ENCODE data around the gene KLF13. TPM values are rescaled to one million over a fixed set of nuclear protein-coding genes. Genes with fewer than 3 reads are reported as not detected.

KLF13 gene
- total RNA-seq, 1 experiment from 2014 or later, result 14.1 TPM

GRCh38 chr15:31385736-31386135, 59.1 kb downstream of the KLF13 start:
- H3K4me1 Mint-ChIP-seq (ENCODE audit: low read depth, unreplicated experiment), result no peaks in the 10 kb centered on the region
- CTCF ChIA-PET, result no interaction called here
- H3K27ac Mint-ChIP-seq (ENCODE audit: unreplicated experiment), result no peak overlapping the region
- H3K4me3 Mint-ChIP-seq (ENCODE audit: low read depth, unreplicated experiment), result no peak overlapping the region
- intact Hi-C loops (cut with micrococcal nuclease; ENCODE audit: unreplicated experiment), result no loop called here
- H3K9me3 Mint-ChIP-seq (ENCODE audit: low read depth, unreplicated experiment), result peaks cover 3% of the 10 kb centered on the region
- no TSS peak for BruUV-seq (replicated peaks)
- H3K27me3 Mint-ChIP-seq (ENCODE audit: unreplicated experiment), result no peaks in the 10 kb centered on the region
- TF ChIP-seq CTCF (IDR thresholded peaks at IDR 0.05; ENCODE audit: unreplicated experiment), result no peak
- no peak for DNase-seq
- no peaks in the 10 kb centered on the region for H3K36me3 Mint-ChIP-seq (ENCODE audit: insufficient read depth, unreplicated experiment)

- no peaks in the 10 kb centered on the region for H3K36me3 Mint-ChIP-seq (ENCODE audit: insufficient read depth, unreplicated experiment)
- DNase-seq, result no peak
- no TSS peak for BruUV-seq (replicated peaks)
- intact Hi-C loops (cut with micrococcal nuclease; ENCODE audit: unreplicated experiment), result no loop called here
- TF ChIP-seq CTCF (IDR thresholded peaks at IDR 0.05; ENCODE audit: unreplicated experiment), result no peak
- H3K27ac Mint-ChIP-seq (ENCODE audit: unreplicated experiment), result no peak overlapping the region
- H3K4me3 Mint-ChIP-seq (ENCODE audit: low read depth, unreplicated experiment), result no peak overlapping the region
- no peaks in the 10 kb centered on the region for H3K4me1 Mint-ChIP-seq (ENCODE audit: low read depth, unreplicated experiment)
- CTCF ChIA-PET, result no interaction called here
- peaks cover 3% of the 10 kb centered on the region for H3K9me3 Mint-ChIP-seq (ENCODE audit: low read depth, unreplicated experiment)
- no peaks in the 10 kb centered on the region for H3K27me3 Mint-ChIP-seq (ENCODE audit: unreplicated experiment)
Observed at GRCh38 chr15:31387092-31387478, 60.5 kb downstream of the KLF13 start.

GRCh38 chr15:31387479-31388118, 61.0 kb downstream of the KLF13 start:
- Mint-ChIP-seq H3K4me3 (ENCODE audit: low read depth, unreplicated experiment) (no peak overlapping the region), H3K27ac (ENCODE audit: unreplicated experiment) (no peak overlapping the region), H3K36me3 (ENCODE audit: insufficient read depth, unreplicated experiment) (no peaks in the 10 kb centered on the region), H3K4me1 (ENCODE audit: low read depth, unreplicated experiment) (no peaks in the 10 kb centered on the region), H3K9me3 (ENCODE audit: low read depth, unreplicated experiment) (peaks cover 3% of the 10 kb centered on the region), H3K27me3 (ENCODE audit: unreplicated experiment) (no peaks in the 10 kb centered on the region)
- no peak for TF ChIP-seq CTCF (IDR thresholded peaks at IDR 0.05; ENCODE audit: unreplicated experiment)
- intact Hi-C loops (cut with micrococcal nuclease; ENCODE audit: unreplicated experiment), result no loop called here
- CTCF ChIA-PET, result no interaction called here
- DNase-seq, result no peak
- BruUV-seq (replicated peaks), result no TSS peak

GRCh38 chr15:31389576-31389975, 62.9 kb downstream of the KLF13 start:
- intact Hi-C loops (cut with micrococcal nuclease; ENCODE audit: unreplicated experiment), result no loop called here
- no peak for TF ChIP-seq CTCF (IDR thresholded peaks at IDR 0.05; ENCODE audit: unreplicated experiment)
- no peak overlapping the region for H3K4me3 Mint-ChIP-seq (ENCODE audit: low read depth, unreplicated experiment)
- no peaks in the 10 kb centered on the region for H3K27me3 Mint-ChIP-seq (ENCODE audit: unreplicated experiment)
- BruUV-seq (replicated peaks), result no TSS peak
- no peaks in the 10 kb centered on the region for H3K4me1 Mint-ChIP-seq (ENCODE audit: low read depth, unreplicated experiment)
- DNase-seq, result no peak
- H3K27ac Mint-ChIP-seq (ENCODE audit: unreplicated experiment), result no peak overlapping the region
- CTCF ChIA-PET, result no interaction called here
- peaks cover 3% of the 10 kb centered on the region for H3K9me3 Mint-ChIP-seq (ENCODE audit: low read depth, unreplicated experiment)
- no peaks in the 10 kb centered on the region for H3K36me3 Mint-ChIP-seq (ENCODE audit: insufficient read depth, unreplicated experiment)
